Mesenchymal stem cell (in vitro differentiated cells and primary cell): ENCODE data around the gene CMBL.

Source experiments
- DNase-seq: peaks from one replicate; pipeline ENCODE4 v3.0.0-alpha.2; 2013
- H2AFZ ChIP-seq: one replicate; pipeline ENCODE4 v1.6.1; 2013; ENCODE audit warnings: low read depth, mild to moderate bottlenecking, control low read depth, inconsistent platforms, low read length, moderate library complexity
- H2AK5ac ChIP-seq: 2 replicates; pipeline ENCODE4 v1.6.1; 2013; ENCODE audit warnings: low read length, moderate library complexity, mild to moderate bottlenecking, inconsistent platforms; ENCODE audit not compliant: severe bottlenecking
- H2BK120ac ChIP-seq: one replicate; pipeline ENCODE4 v1.6.1; 2013; ENCODE audit warnings: low read depth, mild to moderate bottlenecking, inconsistent platforms, low read length, moderate library complexity
- H2BK12ac ChIP-seq, 2 experiments: one replicate each; pipeline ENCODE4 v1.6.1; 2013; ENCODE audit warnings: inconsistent platforms in 2 of 2, low read length in 2 of 2, mild to moderate bottlenecking in 2 of 2, moderate library complexity in 2 of 2, control low read depth in 1 of 2
- H2BK15ac ChIP-seq: one replicate; pipeline ENCODE4 v1.6.1; 2013; ENCODE audit warnings: mild to moderate bottlenecking, low read depth, inconsistent platforms; ENCODE audit not compliant: poor library complexity, severe bottlenecking
- H2BK5ac ChIP-seq: 2 replicates; pipeline ENCODE4 v1.6.1; 2013; ENCODE audit warnings: low read depth, mild to moderate bottlenecking, low read length, control low read depth, inconsistent platforms; ENCODE audit not compliant: poor library complexity, severe bottlenecking
- H3K14ac ChIP-seq, 2 experiments: one replicate each; pipeline ENCODE4 v1.6.1; 2013; ENCODE audit warnings: inconsistent platforms in 2 of 2, low read length in 2 of 2, control low read depth in 1 of 2, mild to moderate bottlenecking in 1 of 2, moderate library complexity in 1 of 2
- H3K18ac ChIP-seq, 2 experiments: one replicate each; pipeline ENCODE4 v1.6.1; 2013; ENCODE audit warnings: inconsistent platforms in 2 of 2, low read length in 2 of 2, control low read depth in 1 of 2, low read depth in 1 of 2, mild to moderate bottlenecking in 1 of 2
- H3K23ac ChIP-seq, 2 experiments: one replicate each; pipeline ENCODE4 v1.6.1; 2013; ENCODE audit warnings: inconsistent platforms in 2 of 2, low read length in 2 of 2, mild to moderate bottlenecking in 2 of 2, moderate library complexity in 2 of 2, control low read depth in 1 of 2
- H3K27ac ChIP-seq: 2 replicates; pipeline ENCODE4 v1.5.1; 2013; ENCODE audit warnings: mild to moderate bottlenecking, moderate library complexity, low read length, control low read depth, inconsistent platforms; ENCODE audit not compliant: poor library complexity, severe bottlenecking
- H3K27me3 ChIP-seq, 2 experiments: 2 replicates each; pipeline versions ENCODE4 v1.6.1 to v1.7.0; 2013; ENCODE audit warnings: low read length in 2 of 2, mild to moderate bottlenecking in 2 of 2, moderate library complexity in 2 of 2, control low read depth in 1 of 2, inconsistent platforms in 1 of 2; ENCODE audit not compliant: control insufficient read depth in 1 of 2, insufficient read depth in 1 of 2
- H3K36me3 ChIP-seq, 2 experiments: 2 replicates each; pipeline versions ENCODE4 v1.6.1 to v1.7.0; 2013; ENCODE audit warnings: low read length in 2 of 2, control low read depth in 1 of 2, inconsistent platforms in 1 of 2, low read depth in 1 of 2, mild to moderate bottlenecking in 1 of 2; ENCODE audit not compliant: insufficient read depth in 2 of 2, control insufficient read depth in 1 of 2
- H3K4ac ChIP-seq, 2 experiments: one replicate each; pipeline ENCODE4 v1.6.1; 2013; ENCODE audit warnings: inconsistent platforms in 2 of 2, low read length in 2 of 2, mild to moderate bottlenecking in 2 of 2, moderate library complexity in 2 of 2, control low read depth in 1 of 2, low read depth in 1 of 2
- H3K4me1 ChIP-seq: 2 replicates; pipeline ENCODE4 v1.6.1; 2013; ENCODE audit warnings: low read depth, low read length, control low read depth; ENCODE audit not compliant: control insufficient read depth, insufficient read depth
- H3K4me2 ChIP-seq: 2 replicates; pipeline ENCODE4 v1.6.1; 2013; ENCODE audit warnings: low read length, mild to moderate bottlenecking, inconsistent platforms; ENCODE audit not compliant: poor library complexity, severe bottlenecking
- H3K4me3 ChIP-seq, 2 experiments: 2 replicates each; pipeline versions ENCODE4 v1.5.1 to v1.7.0; 2013; ENCODE audit warnings: low read length in 2 of 2, mild to moderate bottlenecking in 2 of 2, control low read depth in 1 of 2, low read depth in 1 of 2; ENCODE audit not compliant: insufficient read depth in 1 of 2
- H3K79me1 ChIP-seq: replicated peaks from 2 replicates; pipeline ENCODE4 v1.6.1; 2013; ENCODE audit warnings: mild to moderate bottlenecking, control low read depth, low read length, inconsistent platforms; ENCODE audit not compliant: poor library complexity, severe bottlenecking
- H3K9ac ChIP-seq: 2 replicates; pipeline ENCODE4 v1.7.0; 2013; ENCODE audit warnings: mild to moderate bottlenecking, low read length, moderate library complexity
- H3K9me3 ChIP-seq: 2 replicates; pipeline ENCODE4 v1.7.0; 2013; ENCODE audit warnings: mild to moderate bottlenecking, low read length; ENCODE audit not compliant: control insufficient read depth
- H4K8ac ChIP-seq: one replicate; pipeline ENCODE4 v1.6.1; 2013; ENCODE audit warnings: inconsistent platforms, mild to moderate bottlenecking, low read length, moderate library complexity
- H4K91ac ChIP-seq: one replicate; pipeline ENCODE4 v1.6.1; 2013; ENCODE audit warnings: mild to moderate bottlenecking, low read length, inconsistent platforms
- WGBS: methylation state at CpG from one replicate; pipeline ENCODE4 v1.1.7; 2013; ENCODE audit warnings: mixed read lengths; 5-methylcytosine and 5-hydroxymethylcytosine counted together

The CMBL gene

DNA sequence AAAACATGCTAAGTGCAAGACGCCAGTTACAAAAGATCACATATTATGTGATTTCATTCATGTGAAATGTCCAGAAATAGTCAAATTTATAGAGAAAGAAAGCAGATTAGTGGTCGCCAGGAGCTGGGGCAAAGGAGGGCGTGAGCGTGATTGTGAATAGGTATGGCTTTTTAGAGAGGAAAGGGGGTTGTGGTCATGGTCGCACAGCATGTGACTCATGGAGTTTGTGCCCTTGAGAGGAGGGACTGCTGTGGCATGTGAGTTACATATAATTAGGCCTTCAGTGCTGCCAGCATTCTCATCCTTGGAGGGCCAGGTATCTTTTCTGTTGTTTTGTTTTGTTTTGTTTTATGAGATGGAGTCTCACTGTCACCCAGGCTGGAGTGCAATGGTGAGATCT is 24.6 kb upstream of the CMBL start:
- DNase-seq, result no peak
- H3K4me3 ChIP-seq, result no peak overlapping the region
- no peak overlapping the region for H2BK15ac ChIP-seq
- H3K79me1 ChIP-seq, result no peaks in the 10 kb centered on the region
- no peaks in the 10 kb centered on the region for H3K9me3 ChIP-seq
- H2AK5ac ChIP-seq, result no peak overlapping the region
- H4K8ac ChIP-seq, result no peak overlapping the region
- no peak overlapping the region for H2BK12ac ChIP-seq
- WGBS, result 85% methylated on average over 5 of the region's 5 CpGs
- no peak overlapping the region for H2BK5ac ChIP-seq
- H3K18ac ChIP-seq, result no peak overlapping the region
- no peak overlapping the region for H3K4ac ChIP-seq
- no peak overlapping the region for H3K4me2 ChIP-seq
- H3K36me3 ChIP-seq, result no peaks in the 10 kb centered on the region
- H2BK120ac ChIP-seq, result no peak overlapping the region
- H3K27me3 ChIP-seq, result peaks cover 5 to 16% of the 10 kb centered on the region in 2 experiments
- H4K91ac ChIP-seq, result no peak overlapping the region
- peaks cover 8% of the 10 kb centered on the region for H3K4me1 ChIP-seq
- H3K14ac ChIP-seq, result no peak overlapping the region
- H3K9ac ChIP-seq, result no peak overlapping the region
- H3K23ac ChIP-seq, result no peak overlapping the region
- H2AFZ ChIP-seq, result no peak overlapping the region
- no peak overlapping the region for H3K27ac ChIP-seq

DNA sequence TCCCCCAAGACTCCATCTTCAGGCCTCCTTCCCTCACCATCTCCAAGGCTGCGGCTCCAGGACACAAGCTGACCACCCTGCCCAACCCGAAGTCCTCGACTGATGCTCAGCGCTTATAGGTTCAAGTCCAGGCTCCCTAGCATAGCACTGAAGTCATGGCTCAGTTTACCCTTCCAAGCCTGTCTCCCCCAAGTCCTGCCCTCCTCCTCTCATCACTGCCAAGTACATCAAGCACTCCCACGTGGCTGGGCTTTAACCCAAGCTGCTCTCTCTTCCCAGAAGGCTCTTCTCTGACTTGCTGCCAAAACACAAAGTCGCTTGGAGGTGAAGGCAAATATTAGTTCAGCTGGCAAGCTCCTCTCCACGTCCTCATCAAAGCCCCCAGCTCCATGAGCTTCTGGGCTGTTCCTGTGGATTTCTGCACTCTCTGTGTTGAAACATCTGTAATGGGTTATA is 23.7 kb upstream of the CMBL start:
- WGBS, result 80% methylated on average over 7 of the region's 7 CpGs
- Histone ChIP-seq H2BK15ac (no peak overlapping the region), H3K9ac (no peak overlapping the region)

DNA sequence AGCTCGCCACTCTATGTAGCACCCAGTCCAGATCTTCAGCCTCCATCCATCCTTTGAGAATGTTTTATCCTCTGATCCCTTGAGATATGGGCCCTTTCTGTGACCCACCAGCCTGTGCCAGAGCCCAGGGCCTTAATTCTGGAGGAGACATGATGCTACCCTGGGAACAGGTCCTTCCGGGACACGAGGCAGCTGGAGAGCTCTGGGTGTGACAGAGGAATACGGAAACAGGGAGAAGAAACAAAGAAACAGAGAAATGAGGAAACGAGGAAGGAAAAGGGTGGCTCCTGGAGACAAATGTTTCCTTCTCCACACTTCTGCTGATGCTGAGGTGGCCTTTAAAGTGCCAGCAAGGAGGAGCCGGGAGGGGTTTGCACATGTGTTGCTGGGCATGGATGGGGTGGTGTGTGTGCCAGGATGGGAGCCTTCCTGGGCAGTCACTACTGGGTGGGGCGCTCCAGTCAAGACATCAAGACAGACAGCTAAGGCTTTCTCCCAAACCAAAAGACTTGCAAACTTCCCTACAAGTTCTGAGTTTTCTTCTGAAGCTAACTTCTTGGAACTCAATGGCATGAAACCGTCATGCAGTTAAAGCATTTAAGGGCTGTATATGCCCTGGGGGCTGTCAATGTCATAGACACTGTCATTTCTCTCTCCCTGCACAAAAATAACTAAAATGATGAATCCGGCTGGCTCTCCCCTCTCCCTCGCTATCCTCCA is 23.0 kb upstream of the CMBL start:
- H2AFZ ChIP-seq, result no peak overlapping the region
- H3K4me3 ChIP-seq, result peak overlapping the region in 1 of 2 experiments; percentile 57
- no peak overlapping the region for H3K27ac ChIP-seq
- peaks cover 8% of the 10 kb centered on the region for H3K4me1 ChIP-seq
- H3K79me1 ChIP-seq, result no peaks in the 10 kb centered on the region
- H2AK5ac ChIP-seq, result no peak overlapping the region
- no peak overlapping the region for H3K18ac ChIP-seq
- H4K8ac ChIP-seq, result peak overlapping the region; percentile 32
- no peak overlapping the region for H3K23ac ChIP-seq
- H3K36me3 ChIP-seq, result no peaks in the 10 kb centered on the region
- H3K14ac ChIP-seq, result peak overlapping the region in 1 of 2 experiments; percentile 76
- H2BK15ac ChIP-seq, result no peak overlapping the region
- H3K9me3 ChIP-seq, result no peaks in the 10 kb centered on the region
- no peak overlapping the region for H2BK120ac ChIP-seq
- H2BK5ac ChIP-seq, result no peak overlapping the region
- H3K9ac ChIP-seq, result peak overlapping the region; percentile 23
- DNase-seq, result no peak
- peaks cover 5 to 13% of the 10 kb centered on the region in 2 experiments for H3K27me3 ChIP-seq
- peak overlapping the region in 1 of 2 experiments; percentile 57 for H3K4ac ChIP-seq
- H3K4me2 ChIP-seq, result no peak overlapping the region
- WGBS, result 93% methylated on average over 10 of the region's 10 CpGs
- H2BK12ac ChIP-seq, result peak overlapping the region; percentile 30 to 40
- peak overlapping the region; percentile 19 for H4K91ac ChIP-seq

More for the DNA sequence above, 23.7 kb upstream of the CMBL start:
- Histone ChIP-seq H3K4ac (no peak overlapping the region), H3K18ac (no peak overlapping the region), H4K8ac (no peak overlapping the region), H3K4me2 (no peak overlapping the region), H3K36me3 (no peaks in the 10 kb centered on the region), H2BK120ac (no peak overlapping the region), H3K27me3 (peaks cover 5 to 16% of the 10 kb centered on the region in 2 experiments), H3K14ac (no peak overlapping the region), H4K91ac (no peak overlapping the region), H3K27ac (no peak overlapping the region), H2AFZ (no peak overlapping the region), H2BK12ac (no peak overlapping the region), H3K23ac (no peak overlapping the region), H3K4me3 (no peak overlapping the region), H3K9me3 (no peaks in the 10 kb centered on the region), H3K4me1 (peaks cover 8% of the 10 kb centered on the region), H2BK5ac (no peak overlapping the region), H3K79me1 (no peaks in the 10 kb centered on the region), H2AK5ac (no peak overlapping the region)
- DNase-seq, result no peak

DNA sequence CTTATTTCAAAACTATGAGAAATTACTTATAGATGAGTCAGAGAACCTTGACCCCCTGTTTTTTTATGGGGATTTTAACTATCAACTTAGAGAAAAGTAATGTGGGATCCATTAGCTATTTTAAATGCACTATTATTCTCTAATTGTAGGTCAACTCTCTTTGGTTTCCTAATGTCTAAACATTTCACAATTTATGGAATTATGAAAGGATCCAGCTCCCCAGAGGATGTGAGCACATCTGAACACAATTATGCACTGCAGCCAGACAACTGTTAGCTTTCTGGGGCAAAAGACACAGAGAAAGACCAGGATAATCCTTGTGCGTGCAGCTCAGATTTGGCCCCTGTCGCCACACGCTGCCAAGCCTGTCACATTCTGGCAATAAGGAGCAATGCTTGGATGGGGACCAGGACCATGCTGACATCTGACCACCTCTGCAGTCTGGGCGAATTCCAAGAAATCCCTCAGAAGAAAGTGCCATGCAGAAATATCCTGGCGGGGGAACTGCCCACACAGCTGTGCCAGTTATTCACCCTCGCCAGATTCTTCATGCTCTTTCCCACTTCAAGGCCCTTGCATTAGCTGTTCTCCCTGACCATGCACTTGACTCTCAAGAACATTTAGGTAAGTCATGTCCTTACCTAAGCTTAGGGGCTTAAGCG is 22.2 kb upstream of the CMBL start:
- H3K27me3 ChIP-seq, result peaks cover 5 to 6% of the 10 kb centered on the region in 2 experiments
- no peak overlapping the region for H2AK5ac ChIP-seq
- H2BK12ac ChIP-seq, result no peak overlapping the region
- peak overlapping the region; percentile 23 for H3K9ac ChIP-seq
- H2BK5ac ChIP-seq, result no peak overlapping the region
- WGBS, result 87% methylated on average over 7 of the region's 7 CpGs
- H3K14ac ChIP-seq, result no peak overlapping the region
- H4K8ac ChIP-seq, result peak overlapping the region; percentile 32
- DNase-seq, result peak; percentile 54
- no peaks in the 10 kb centered on the region for H3K9me3 ChIP-seq
- H4K91ac ChIP-seq, result peak overlapping the region; percentile 19
- H3K27ac ChIP-seq, result no peak overlapping the region
- no peak overlapping the region for H3K18ac ChIP-seq
- no peak overlapping the region for H3K4ac ChIP-seq
- H3K4me1 ChIP-seq, result peaks cover 8% of the 10 kb centered on the region
- no peak overlapping the region for H2BK15ac ChIP-seq
- no peaks in the 10 kb centered on the region for H3K79me1 ChIP-seq
- H3K4me2 ChIP-seq, result no peak overlapping the region
- H2BK120ac ChIP-seq, result no peak overlapping the region
- no peaks in the 10 kb centered on the region for H3K36me3 ChIP-seq
- H3K4me3 ChIP-seq, result peak overlapping the region in 1 of 2 experiments; percentile 57
- no peak overlapping the region for H2AFZ ChIP-seq
- H3K23ac ChIP-seq, result no peak overlapping the region
